Endothelial cell of umbilical vein (primary cell): ENCODE measurements around the gene SIN3B. TPM values are rescaled to one million over a fixed set of nuclear protein-coding genes. Genes with fewer than 3 reads are reported as not detected.

ENCODE experiments used
- BruUV-seq: library from RNA; stranded (reverse); fragments of 400-500 nt; replicated peaks from 2 replicates; lab custom pipeline; 2021; lab: Mats Ljungman, UMichigan
- CTCF ChIA-PET: fragments of 300-600, 350-600 bp; sonication (Branson Sonifier 250); formaldehyde crosslinking; loops from one replicate; lab custom pipeline; 2021; ENCODE audit warnings: antibody characterized with exemption, inconsistent platforms; lab: Charles Lee
- POLR2A ChIA-PET: fragments of 300-600, 350-600 bp; sonication (Branson Sonifier 250); formaldehyde crosslinking; loops from one replicate; lab custom pipeline; 2021; ENCODE audit warnings: antibody characterized with exemption, inconsistent platforms; lab: Charles Lee
- DNase-seq: peaks from one replicate; pipeline ENCODE4 v3.0.0-alpha.2; 2011; ENCODE audit warnings: low read depth, low spot score
- FAIRE-seq: peaks from 2 replicates; lab custom pipeline; 2011; peaks lifted over from hg19 to GRCh38; lab: Jason Lieb, UNC
- H2AFZ ChIP-seq: 2 replicates; pipeline ENCODE4 v1.6.0; 2012; ENCODE audit warnings: low read depth, low read length, control low read depth, inconsistent platforms
- H3K27ac ChIP-seq: 2 replicates; pipeline ENCODE4 v1.5.1; 2011; ENCODE audit warnings: low read depth, mild to moderate bottlenecking, control low read depth, low read length, moderate library complexity; ENCODE audit not compliant: insufficient read depth
- H3K27me3 ChIP-seq, 2 experiments: 2 replicates each; pipeline versions ENCODE4 v1.6.0 to v1.6.1; 2011; ENCODE audit warnings: low read length in 2 of 2, mixed read lengths in 1 of 2; ENCODE audit not compliant: control insufficient read depth in 2 of 2, insufficient read depth in 2 of 2
- H3K36me3 ChIP-seq, 2 experiments: 2 replicates in 1 of 2; 3 replicates in 1 of 2; pipeline ENCODE4 v1.5.1; 2011; ENCODE audit warnings: low read length in 2 of 2, mild to moderate bottlenecking in 1 of 2, moderate library complexity in 1 of 2; ENCODE audit not compliant: control insufficient read depth in 2 of 2, insufficient read depth in 2 of 2; ENCODE audit errors: extremely low read depth in 1 of 2
- H3K4me1 ChIP-seq: 3 replicates; pipeline ENCODE4 v1.5.1; 2011; ENCODE audit warnings: mild to moderate bottlenecking, low read length; ENCODE audit not compliant: control insufficient read depth, insufficient read depth; ENCODE audit errors: extremely low read depth
- H3K4me2 ChIP-seq: 2 replicates; pipeline ENCODE4 v1.6.1; 2011; ENCODE audit warnings: low read length, control low read depth, mixed read lengths; ENCODE audit not compliant: insufficient read depth
- H3K4me3 ChIP-seq, 3 experiments: fragments of 200-600 bp in 1 of 3; sonication (generic), shearing (Covaris generic) in 1 of 3; replicated peaks in 1 of 3; 2 replicates each; pipeline ENCODE4 v1.5.1; 2011 to 2016; ENCODE audit warnings: control low read depth in 3 of 3, low read length in 3 of 3, mild to moderate bottlenecking in 2 of 3, inconsistent platforms in 1 of 3, low read depth in 1 of 3, moderate library complexity in 1 of 3; ENCODE audit not compliant: insufficient read depth in 1 of 3
- H3K79me2 ChIP-seq: 2 replicates; pipeline ENCODE4 v1.6.0; 2012; ENCODE audit warnings: low read length, inconsistent platforms; ENCODE audit not compliant: control insufficient read depth, insufficient read depth
- H3K9ac ChIP-seq: replicated peaks from 2 replicates; pipeline ENCODE3; 2011; ENCODE audit warnings: low read length, control low read depth; ENCODE audit not compliant: insufficient read depth; ENCODE audit errors: extremely low read depth
- H3K9me1 ChIP-seq: replicated peaks from 3 replicates; pipeline ENCODE4 v1.6.0; 2011; ENCODE audit warnings: mild to moderate bottlenecking, low read length; ENCODE audit not compliant: control insufficient read depth, insufficient read depth; ENCODE audit errors: extremely low read depth
- H3K9me3 ChIP-seq: replicated peaks from 2 replicates; pipeline ENCODE4 v1.5.1; 2012; ENCODE audit warnings: low read length, inconsistent platforms; ENCODE audit not compliant: control insufficient read depth, insufficient read depth
- H4K20me1 ChIP-seq: replicated peaks from 2 replicates; pipeline ENCODE3; 2011; ENCODE audit warnings: mild to moderate bottlenecking, low read length; ENCODE audit not compliant: control insufficient read depth, insufficient read depth; ENCODE audit errors: extremely low read depth
- CTCF ChIP-seq, 2 donors: IDR thresholded peaks; 1 replicate in 1 of 2; 2 replicates in 1 of 2; pipeline ENCODE4 v1.5.1; 2011; ENCODE audit warnings: low read length in 2 of 2, mild to moderate bottlenecking in 2 of 2, moderate library complexity in 2 of 2, control low read depth in 1 of 2, inconsistent platforms in 1 of 2, low read depth in 1 of 2; ENCODE audit not compliant: insufficient read depth in 1 of 2; ENCODE audit errors: extremely low read depth in 1 of 2
- EZH2 ChIP-seq: IDR thresholded peaks from 2 replicates; pipeline ENCODE4 v1.6.1; 2012; ENCODE audit warnings: borderline replicate concordance, low read depth, mild to moderate bottlenecking, moderate library complexity, low read length, inconsistent platforms; ENCODE audit not compliant: severe bottlenecking
- FOS ChIP-seq: IDR thresholded peaks from 2 replicates; pipeline ENCODE4 v1.6.1; 2011; ENCODE audit warnings: mild to moderate bottlenecking, low read length, moderate library complexity, borderline replicate concordance; ENCODE audit not compliant: insufficient read depth
- GATA2 ChIP-seq: IDR thresholded peaks from 2 replicates; pipeline ENCODE4 v1.7.0; 2011; ENCODE audit warnings: low read depth, mild to moderate bottlenecking, moderate library complexity, mixed read lengths, low read length; ENCODE audit not compliant: insufficient read length, insufficient read depth
- JUN ChIP-seq: IDR thresholded peaks from 2 replicates; pipeline ENCODE4 v1.6.1; 2011; ENCODE audit warnings: borderline replicate concordance, low read depth; ENCODE audit not compliant: insufficient read length, insufficient read depth
- MAX ChIP-seq: IDR thresholded peaks from 2 replicates; pipeline ENCODE4 v1.6.1; 2011; ENCODE audit not compliant: insufficient read depth, insufficient read length
- MYC ChIP-seq: IDR thresholded peaks from one replicate; pipeline ENCODE4 v1.6.1; 2011; ENCODE audit warnings: mild to moderate bottlenecking, low read depth, low read length
- POLR2A ChIP-seq: IDR thresholded peaks from 2 replicates; pipeline ENCODE4 v1.6.1; 2012; ENCODE audit warnings: low read depth, mild to moderate bottlenecking, control low read depth, low read length
- POLR2AphosphoS5 ChIP-seq: IDR thresholded peaks from 2 replicates; pipeline ENCODE4 v1.6.1; 2012; ENCODE audit warnings: low read depth, mild to moderate bottlenecking, control low read depth, low read length, moderate library complexity; ENCODE audit not compliant: insufficient read depth
- dilution Hi-C: fragments of 300-500 bp; cut with MboI; formaldehyde crosslinking; loops from one replicate; pipeline ENCODE4 v1.15.0; 2019; ENCODE audit warnings: low sequenced_read_pairs; ENCODE audit not compliant: extremely low pct_ligation_motif_present
- intact Hi-C: fragments of 100-400 bp; cut with micrococcal nuclease; formaldehyde crosslinking; loops from one replicate; pipeline ENCODE4 v1.10.0; 2022
- polyA plus RNA-seq, 4 experiments: library from polyadenylated mRNA; depleted of rRNA in 3 of 4; stranded (reverse) in 3 of 4; unstranded in 1 of 4; fragments of >200 nt; gene quantifications; 2 replicates each; pipeline versions ENCODE4 v1.2.1 to v1.2.3, GENCODE V29; 2011 to 2012; ENCODE audit warnings: missing spikeins in 1 of 4
- total RNA-seq: library from RNA; stranded (reverse); gene quantifications from 2 replicates; pipeline ENCODE4 v1.2.3, GENCODE V29; 2021

Gene SIN3B
- total and polyA plus RNA-seq, 2 donors (not counting 3 experiments of a cell fraction or from before 2014, with no cell fraction given) = 46.2 to 75.0 TPM

- DNase-seq (no peak), FAIRE-seq (no peak)
- POLR2A ChIA-PET = no interaction called here
- no peaks in the 10 kb centered on the region for H3K79me2 ChIP-seq
- H4K20me1 ChIP-seq = no peaks in the 10 kb centered on the region
- no peaks in the 10 kb centered on the region for H3K4me1 ChIP-seq
- no peaks in the 10 kb centered on the region for H3K36me3 ChIP-seq
- no peak overlapping the region for H3K4me2 ChIP-seq
- no peak overlapping the region for H3K4me3 ChIP-seq
- CTCF ChIA-PET = no interaction called here
- H3K9ac ChIP-seq = no peak overlapping the region
- no peak overlapping the region for H2AFZ ChIP-seq
- H3K9me1 ChIP-seq = no peaks in the 10 kb centered on the region
- no peaks in the 10 kb centered on the region for H3K27me3 ChIP-seq
- no TSS peak for BruUV-seq
- no peaks in the 10 kb centered on the region for H3K9me3 ChIP-seq
- intact Hi-C loops = no loop called here
- dilution Hi-C loops = no loop called here
- TF ChIP-seq MYC (no peak), POLR2AphosphoS5 (no peak), FOS (no peak), CTCF (IDR thresholded peaks at IDR 0.05; ENCODE audit: extremely low read depth in 1 of 2, insufficient read depth in 1 of 2, low read depth in 1 of 2, low read length in 2 of 2) (no peak), JUN (no peak), MAX (no peak), EZH2 (no peak), POLR2A (no peak), GATA2 (no peak)
- H3K27ac ChIP-seq = no peak overlapping the region
Measured at GRCh38 chr19:16922949-16923348, 93.8 kb downstream of the SIN3B start.
